Measurements from ENCODE around the gene BST2.

- TF ChIP-seq CTCF (conservative IDR thresholded peaks at IDR 0.05; ENCODE audit: low read length) (no peak), EZH2phosphoT487 (IDR thresholded peaks at IDR 0.05; ENCODE audit: borderline replicate concordance, low read depth, low read length) (no peak)
Observed at GRCh38 chr19:17406887-17407196, 1.4 kb upstream of the BST2 start.
